Measurements from ENCODE around the gene MICAL2.

Gene MICAL2

GRCh38 chr11:12114193-12115033 is 4.0 kb downstream of the MICAL2 start:
- no peak overlapping the region for H3K27ac ChIP-seq
- TF ChIP-seq ZFX (IDR thresholded peaks at IDR 0.05; ENCODE audit: borderline replicate concordance) (no peak), CTCF (IDR thresholded peaks at IDR 0.05) (no peak)

DNA sequence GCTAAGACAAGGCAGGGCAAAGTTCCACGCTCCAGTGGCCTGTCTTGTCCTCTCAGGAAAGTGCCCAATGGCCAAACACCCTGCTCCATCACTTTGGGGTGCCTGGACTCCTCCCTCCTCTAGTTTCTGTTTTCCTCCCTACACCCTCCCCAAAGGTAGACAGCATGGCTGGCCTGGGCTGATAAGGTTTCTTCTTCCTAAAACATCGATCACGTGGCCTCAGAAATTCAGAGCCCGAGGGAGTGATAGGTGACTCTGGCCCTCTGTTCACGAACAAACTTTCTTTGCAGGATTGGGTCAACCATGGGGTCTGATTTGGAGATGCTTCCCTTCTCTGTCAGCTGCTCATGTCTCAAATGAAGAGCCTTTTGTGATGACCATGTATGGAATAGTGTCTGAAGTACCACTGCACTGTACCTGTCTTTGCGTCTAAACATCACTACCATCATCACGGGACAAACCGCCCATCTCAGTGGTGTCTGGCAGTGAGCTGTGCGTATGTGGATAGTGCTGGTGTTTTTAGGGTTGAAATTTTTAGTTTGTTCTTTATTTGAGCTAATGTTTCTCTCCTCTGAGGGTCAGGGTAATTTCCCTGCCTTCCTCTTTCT is 6.1 kb downstream of the MICAL2 start:
- H3K27ac ChIP-seq: no peak overlapping the region

GRCh38 chr11:12117200-12117599 is 6.8 kb downstream of the MICAL2 start:
- no peak overlapping the region for H3K27ac ChIP-seq
- TF ChIP-seq CTCF (IDR thresholded peaks at IDR 0.05): no peak
- no peak for TF ChIP-seq ZFX (IDR thresholded peaks at IDR 0.05; ENCODE audit: borderline replicate concordance)

More for the DNA sequence above, 6.1 kb downstream of the MICAL2 start:
- TF ChIP-seq ZFX (IDR thresholded peaks at IDR 0.05; ENCODE audit: borderline replicate concordance) (no peak), CTCF (IDR thresholded peaks at IDR 0.05) (no peak)

- no peak overlapping the region for H3K27ac ChIP-seq
- TF ChIP-seq ZFX (IDR thresholded peaks at IDR 0.05; ENCODE audit: borderline replicate concordance) (no peak), CTCF (IDR thresholded peaks at IDR 0.05) (no peak)
These were observed 7.2 kb downstream of the MICAL2 start for GRCh38 chr11:12117611-12118010.

DNA sequence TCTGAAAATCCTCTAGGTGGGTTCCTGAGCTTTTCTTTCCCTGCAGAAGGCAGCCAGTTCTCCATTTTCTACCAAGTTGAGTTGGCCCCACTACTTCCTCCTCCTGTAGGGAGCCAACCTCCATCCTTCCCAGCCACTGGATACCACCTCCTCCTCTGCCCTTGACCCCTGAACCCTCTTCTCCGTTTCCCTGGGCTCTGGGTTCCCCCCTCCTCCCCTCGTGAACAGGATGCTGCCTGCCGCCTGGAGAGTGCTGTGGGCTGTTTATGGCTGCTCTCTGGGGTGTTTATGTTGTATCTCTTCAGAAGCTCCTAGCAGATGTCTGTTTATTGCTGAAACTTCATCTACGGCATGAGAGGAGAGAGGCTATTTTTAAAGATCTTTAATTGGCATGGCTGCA is 8.6 kb downstream of the MICAL2 start:
- H3K27ac ChIP-seq: no peak overlapping the region
- TF ChIP-seq ZFX (IDR thresholded peaks at IDR 0.05; ENCODE audit: borderline replicate concordance) (no peak), CTCF (IDR thresholded peaks at IDR 0.05) (no peak)

GRCh38 chr11:12119502-12119901 is 9.1 kb downstream of the MICAL2 start:
- TF ChIP-seq ZFX (IDR thresholded peaks at IDR 0.05; ENCODE audit: borderline replicate concordance): no peak
- no peak for TF ChIP-seq CTCF (IDR thresholded peaks at IDR 0.05)
- no peak overlapping the region for H3K27ac ChIP-seq

Data from 22Rv1 (cell line).